ENCODE results near the gene SLC17A1. TPM values are rescaled to one million over a fixed set of nuclear protein-coding genes. Genes with fewer than 3 reads are reported as not detected.

Gene SLC17A1
- total and polyA plus RNA-seq, 8 donors = 0.16 TPM; not detected in 7

GRCh38 chr6:25833136-25833535 lies 1.3 kb upstream of the SLC17A1 start:
- Histone ChIP-seq H3K36me3 (no peaks in the 10 kb centered on the region), H3K27me3 (no peaks in the 10 kb centered on the region), H3K4me3 (no peak overlapping the region), H3K9me3 (no peaks in the 10 kb centered on the region), H3K27ac (no peak overlapping the region), H3K4me1 (no peaks in the 10 kb centered on the region)
- TF ChIP-seq CTCF (IDR thresholded peaks at IDR 0.05) = no peak
- ATAC-seq = no peak
- intact Hi-C loops (cut with DNase I) = no loop called here
- DNase-seq = no peak
- no peak for FAIRE-seq

- H3K27ac ChIP-seq = no peak overlapping the region
- ATAC-seq (no peak), FAIRE-seq (no peak)
Observed at GRCh38 chr6:25832670-25833069, 818 bp upstream of the SLC17A1 start.

GRCh38 chr6:25832307-25832662 lies 433 bp upstream of the SLC17A1 start:
- no peaks in the 10 kb centered on the region for H3K27me3 ChIP-seq
- H3K36me3 ChIP-seq = no peaks in the 10 kb centered on the region
- ATAC-seq = no peak
- intact Hi-C loops (cut with DNase I) = no loop called here
- DNase-seq = no peak
- no peak overlapping the region for H3K4me3 ChIP-seq
- H3K9me3 ChIP-seq = no peaks in the 10 kb centered on the region
- H3K27ac ChIP-seq = no peak overlapping the region
- FAIRE-seq = no peak
- TF ChIP-seq CTCF (IDR thresholded peaks at IDR 0.05) = no peak
- no peaks in the 10 kb centered on the region for H3K4me1 ChIP-seq

More at GRCh38 chr6:25832670-25833069, 818 bp upstream of the SLC17A1 start:
- H3K27me3 ChIP-seq = no peaks in the 10 kb centered on the region
- DNase-seq = no peak
- H3K36me3 ChIP-seq = no peaks in the 10 kb centered on the region
- H3K4me1 ChIP-seq = no peaks in the 10 kb centered on the region
- WGBS, 2 donors = 83 to 88% methylated on average over 3 of the region's 3 CpGs
- intact Hi-C loops (cut with DNase I) = no loop called here
- no peak for TF ChIP-seq CTCF (IDR thresholded peaks at IDR 0.05)
- no peak overlapping the region for H3K4me3 ChIP-seq
- H3K9me3 ChIP-seq = no peaks in the 10 kb centered on the region

GRCh38 chr6:25830458-25830857 lies 1.4 kb downstream of the SLC17A1 start:
- DNase-seq (no peak), FAIRE-seq (no peak), ATAC-seq (no peak)
- no peaks in the 10 kb centered on the region for H3K4me1 ChIP-seq
- no peak overlapping the region for H3K4me3 ChIP-seq
- H3K36me3 ChIP-seq = no peaks in the 10 kb centered on the region
- no peaks in the 10 kb centered on the region for H3K9me3 ChIP-seq
- no peak overlapping the region for H3K27ac ChIP-seq
- TF ChIP-seq CTCF (IDR thresholded peaks at IDR 0.05) = no peak
- no peaks in the 10 kb centered on the region for H3K27me3 ChIP-seq
- intact Hi-C loops (cut with DNase I) = no loop called here
- WGBS, 2 donors = 69 to 78% methylated on average over 4 of the region's 4 CpGs

- Histone ChIP-seq H3K4me3 (no peak overlapping the region), H3K36me3 (no peaks in the 10 kb centered on the region), H3K9me3 (no peaks in the 10 kb centered on the region), H3K27ac (no peak overlapping the region), H3K4me1 (no peaks in the 10 kb centered on the region), H3K27me3 (no peaks in the 10 kb centered on the region)
- ATAC-seq (no peak), FAIRE-seq (no peak), DNase-seq (no peak)
- intact Hi-C loops (cut with DNase I) = no loop called here
- TF ChIP-seq CTCF (IDR thresholded peaks at IDR 0.05) = no peak
- 90 to 98% methylated on average over 1 of the region's 1 CpG for WGBS, 2 donors
Observed at GRCh38 chr6:25829375-25829774, 2.5 kb downstream of the SLC17A1 start.

Measured in pancreas (tissue), 10 donors.